Stimulated activated CD8-positive, alpha-beta memory T cell treated with anti-CD3 and anti-CD28 coated beads, Interleukin-4, amount 100 ng/mL, for 48 hours (primary cell): Measurements from ENCODE around the gene ZP1.

ENCODE experiments used
- DNase-seq: peaks from one replicate; pipeline ENCODE4 v3.0.0-alpha.2; 2020

The ZP1 gene

DNA sequence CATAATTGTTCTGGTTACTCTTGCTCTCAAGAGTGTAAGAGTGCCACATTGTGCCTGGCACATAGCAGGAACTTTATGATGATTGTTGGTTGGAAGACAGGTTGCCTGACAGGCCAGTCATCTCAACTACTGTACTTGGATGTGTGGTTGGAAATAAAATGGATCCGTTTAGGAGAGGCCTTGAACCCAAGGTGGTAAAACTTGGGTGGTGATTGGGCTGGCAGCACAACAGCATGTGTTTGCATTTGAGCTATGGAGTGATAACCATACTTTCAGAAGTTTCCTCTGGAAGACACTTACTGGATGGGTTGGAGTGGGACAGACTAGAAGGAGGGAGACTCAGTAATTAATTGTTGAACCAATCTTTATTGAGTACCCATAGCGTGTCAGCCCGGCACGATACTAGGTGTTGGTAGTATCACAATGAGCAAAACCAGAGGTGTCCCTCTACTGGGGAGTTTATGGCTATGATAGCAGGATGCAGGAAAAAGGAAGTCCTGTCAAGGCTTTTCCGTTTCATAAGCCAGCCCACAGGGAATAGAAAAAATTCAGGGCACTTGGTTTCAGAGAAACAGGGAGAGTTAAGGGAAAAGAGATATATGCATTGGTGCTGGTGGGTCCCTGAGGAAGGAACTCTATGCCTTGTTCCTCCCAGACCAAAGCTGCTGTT lies 43.5 kb downstream of the ZP1 start:
- DNase-seq, result no peak

DNA sequence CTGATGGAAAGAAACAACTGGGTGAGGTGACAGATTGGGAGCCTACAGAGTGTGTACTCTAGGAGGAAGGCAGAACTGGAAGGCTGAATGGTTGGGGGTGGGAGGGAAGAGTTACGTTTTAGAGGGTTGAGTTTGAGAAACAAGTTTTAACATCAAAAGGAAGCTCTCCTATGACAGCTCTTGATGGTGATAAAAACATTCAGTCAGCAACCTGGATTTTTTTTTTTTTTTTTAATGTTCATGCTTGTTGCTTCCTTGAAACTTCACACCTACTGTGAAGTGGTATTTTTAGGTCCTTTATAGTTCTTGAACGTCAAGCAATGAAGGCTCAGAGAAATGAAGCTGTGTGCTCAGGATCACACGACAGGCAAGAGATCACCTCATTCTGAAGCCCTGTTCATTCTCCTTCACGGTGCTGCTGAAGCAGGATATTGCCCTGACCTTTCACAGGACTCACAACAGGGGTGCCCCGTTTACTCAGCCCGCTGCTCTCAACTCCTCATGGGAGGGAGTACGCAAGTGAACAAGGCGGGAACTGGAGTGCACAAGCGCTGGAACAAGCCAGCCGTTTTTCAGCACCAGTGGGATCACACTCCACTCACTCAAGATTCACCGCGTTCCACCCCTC lies 45.0 kb downstream of the ZP1 start:
- peak; percentile 35 for DNase-seq

DNA sequence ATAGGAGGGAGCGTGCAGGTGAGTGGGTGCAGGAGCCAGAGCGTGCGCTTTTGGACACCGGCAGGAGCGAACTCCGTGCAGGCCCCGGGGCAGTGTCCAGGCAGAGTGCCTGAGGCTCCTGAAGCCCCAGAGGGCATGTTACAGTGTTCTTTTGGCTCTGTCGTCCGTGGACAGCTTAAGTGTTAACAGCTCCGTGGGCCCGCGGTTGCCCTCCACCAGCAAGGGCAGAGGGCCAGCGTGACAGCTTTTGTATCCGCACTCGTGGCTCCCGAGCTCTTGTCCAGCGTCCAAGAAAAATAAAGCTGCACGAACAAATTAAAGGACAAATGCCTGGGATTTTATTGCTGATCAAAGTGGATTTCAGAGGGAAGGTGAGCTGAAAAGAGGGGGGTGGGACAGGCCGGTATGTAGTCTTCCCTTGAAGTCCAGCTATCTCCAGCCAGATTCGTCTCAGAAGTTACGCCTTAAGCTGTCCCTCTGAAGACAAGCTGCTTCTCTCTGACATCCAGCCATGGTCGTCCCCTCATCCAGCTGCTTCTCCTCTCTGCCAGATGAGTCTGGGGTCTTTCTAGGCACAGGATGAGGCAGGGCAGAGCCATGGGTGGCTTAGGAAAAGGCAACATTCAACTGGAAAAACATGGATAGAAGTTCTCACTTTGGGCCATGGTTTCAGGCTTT lies 45.6 kb downstream of the ZP1 start:
- DNase-seq, result no peak

DNA sequence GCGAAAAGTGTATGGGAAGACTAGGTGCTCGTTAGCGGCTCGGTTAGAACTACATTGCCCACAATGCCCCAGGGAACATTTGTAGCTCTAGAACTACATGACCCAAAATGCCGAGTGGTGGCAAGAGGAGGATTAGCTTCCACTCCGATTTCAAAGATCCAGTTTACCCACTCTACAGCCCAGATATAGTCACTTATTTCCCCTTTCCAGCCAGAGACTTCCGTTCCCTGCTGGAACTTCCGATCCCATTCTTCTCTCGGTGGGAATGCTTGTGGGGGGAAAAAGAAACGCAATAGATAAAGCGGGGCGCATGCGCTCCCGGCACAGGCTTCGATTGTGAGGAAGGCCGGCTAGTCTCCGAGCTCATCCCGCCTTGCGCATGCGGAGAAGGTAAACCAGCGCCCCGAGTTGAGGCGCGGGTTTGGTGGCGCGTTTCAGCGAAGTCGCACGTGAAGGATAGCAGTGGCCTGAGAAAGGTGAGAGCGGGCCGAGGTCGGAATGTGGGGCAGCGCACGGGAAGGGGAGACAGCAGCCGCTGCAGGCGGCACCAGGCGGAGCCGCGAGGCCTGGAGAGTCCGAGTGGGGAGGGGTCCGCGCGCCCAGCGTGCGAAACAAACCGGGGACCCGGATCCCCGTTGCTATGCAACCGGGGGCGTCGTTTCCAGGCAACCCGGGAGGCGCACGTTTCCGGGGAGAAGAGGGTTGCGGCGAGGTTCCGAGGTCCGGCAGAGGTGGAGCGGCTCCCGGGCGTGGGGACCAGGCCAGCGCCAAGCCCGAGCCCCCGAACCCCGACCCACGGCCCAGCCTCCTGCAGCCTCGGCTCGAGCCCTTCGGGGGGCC lies 46.7 kb downstream of the ZP1 start, which contains the start of gene TMEM109:
TSS of gene TMEM109 (plus strand) at position 366 of the 840 bp plus-strand sequence. CDS start 5,536 bp downstream, outside the sequence.
- peak; percentile 90 for DNase-seq

DNA sequence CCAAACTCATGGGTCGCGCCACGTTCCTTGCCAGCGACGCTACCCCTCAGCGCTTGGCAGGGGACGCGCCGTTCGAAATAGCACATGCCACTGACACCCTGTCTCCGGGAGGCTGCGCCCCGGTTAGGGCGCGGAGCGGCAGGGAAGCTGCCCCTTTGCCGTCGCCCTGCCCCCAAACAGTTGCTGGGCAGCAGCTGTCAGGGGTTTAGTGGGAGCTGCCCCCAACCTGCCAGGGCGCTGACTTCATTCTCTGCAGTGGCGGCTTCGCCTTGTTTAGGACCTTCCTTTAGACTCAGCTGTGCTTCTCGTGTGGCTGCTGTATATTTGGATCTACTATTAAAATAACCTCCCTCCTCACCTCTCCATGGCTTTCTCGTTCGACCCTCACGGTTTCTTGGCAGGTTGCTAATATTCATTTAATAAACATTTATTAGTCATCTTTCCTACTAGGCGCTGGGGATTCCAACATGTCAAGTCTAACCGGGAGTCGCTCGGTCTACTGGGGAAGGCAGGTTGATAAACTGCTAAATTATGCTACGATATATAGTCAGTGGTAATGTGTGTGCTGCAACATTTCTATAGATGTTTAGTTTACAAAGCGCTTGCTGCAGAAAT lies 47.4 kb downstream of the ZP1 start:
- peak; percentile 56 for DNase-seq

DNA sequence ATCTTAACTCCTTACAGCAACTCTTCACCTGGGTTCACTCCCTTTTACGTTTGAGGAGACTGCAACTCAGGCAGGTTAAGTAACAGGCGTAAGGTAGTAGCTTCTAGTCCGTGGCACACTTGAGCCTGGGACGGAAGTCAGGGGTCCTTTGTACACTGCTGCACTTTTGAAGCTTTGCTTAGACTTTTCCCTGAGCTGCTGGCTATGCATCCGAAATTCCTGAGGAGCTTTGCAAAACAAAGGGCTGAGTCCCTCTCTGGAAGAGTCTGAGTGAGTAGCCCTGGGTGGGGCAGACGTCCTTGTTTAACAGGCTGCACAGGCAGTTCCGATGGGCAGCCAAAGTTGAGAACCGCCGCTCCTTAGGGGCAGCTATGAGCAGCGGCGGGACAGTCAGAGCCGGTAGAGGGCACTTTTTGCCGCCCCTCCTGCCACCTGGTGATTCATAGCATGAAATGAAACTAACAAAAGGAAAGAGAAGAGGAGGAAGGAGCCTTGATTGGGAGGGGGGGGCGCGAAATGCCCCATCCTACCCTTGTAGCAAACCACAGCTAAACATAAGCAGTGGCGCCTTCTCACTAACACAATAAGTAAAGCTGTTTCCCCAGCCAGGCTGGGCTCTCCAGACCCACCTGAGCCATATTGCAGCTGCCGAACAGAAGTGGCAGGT lies 48.0 kb downstream of the ZP1 start:
- DNase-seq, result peak; percentile 78

GRCh38 chr11:60916669-60917206 lies 49.4 kb downstream of the ZP1 start:
- no peak for DNase-seq

DNA sequence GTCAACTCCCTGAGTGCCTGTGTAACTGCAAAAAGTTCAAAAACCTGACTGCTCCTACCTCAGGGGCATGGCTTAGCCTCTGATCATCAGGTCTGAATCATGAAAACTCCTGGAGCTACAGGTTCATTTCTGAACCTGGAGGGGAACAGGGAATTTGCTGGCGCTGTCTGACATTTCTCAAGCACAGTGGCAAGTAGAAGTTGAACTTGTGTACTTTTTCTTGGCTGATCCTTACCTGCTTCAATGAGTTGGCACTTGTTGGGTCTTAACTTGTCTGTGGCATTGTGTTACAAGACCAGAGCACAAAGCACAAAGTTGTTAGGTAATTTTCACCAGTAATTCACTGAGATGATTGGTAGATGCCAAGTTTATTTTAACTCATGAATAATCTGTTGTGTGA lies 49.9 kb downstream of the ZP1 start:
- no peak for DNase-seq

- no peak for DNase-seq
These were observed 51.1 kb downstream of the ZP1 start for GRCh38 chr11:60918251-60918938.

- DNase-seq, result no peak
These were observed 51.6 kb downstream of the ZP1 start for GRCh38 chr11:60918939-60919265.

DNA sequence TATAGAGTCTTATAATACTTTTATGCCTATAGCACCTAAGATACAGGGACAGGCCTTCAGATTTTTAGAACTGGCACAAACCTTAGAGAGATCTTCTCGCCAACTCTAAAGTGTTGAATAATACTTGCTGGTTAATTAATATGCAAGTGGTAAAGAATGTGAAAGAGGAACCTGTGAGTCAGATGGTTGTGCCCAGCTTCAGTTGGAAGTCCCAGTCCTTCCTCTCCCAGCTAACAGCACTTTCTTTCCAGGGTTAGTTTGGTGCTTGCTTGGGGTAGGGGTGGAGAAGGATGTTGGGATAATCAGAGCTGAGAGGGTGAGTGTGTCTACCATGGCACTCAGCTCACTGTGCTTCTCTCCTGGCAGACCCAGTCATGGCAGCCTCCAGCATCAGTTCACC lies 52.0 kb downstream of the ZP1 start:
- no peak for DNase-seq

GRCh38 chr11:60919956-60920355 lies 52.6 kb downstream of the ZP1 start:
- DNase-seq, result no peak

GRCh38 chr11:60921259-60921658 lies 53.9 kb downstream of the ZP1 start:
- no peak for DNase-seq

DNA sequence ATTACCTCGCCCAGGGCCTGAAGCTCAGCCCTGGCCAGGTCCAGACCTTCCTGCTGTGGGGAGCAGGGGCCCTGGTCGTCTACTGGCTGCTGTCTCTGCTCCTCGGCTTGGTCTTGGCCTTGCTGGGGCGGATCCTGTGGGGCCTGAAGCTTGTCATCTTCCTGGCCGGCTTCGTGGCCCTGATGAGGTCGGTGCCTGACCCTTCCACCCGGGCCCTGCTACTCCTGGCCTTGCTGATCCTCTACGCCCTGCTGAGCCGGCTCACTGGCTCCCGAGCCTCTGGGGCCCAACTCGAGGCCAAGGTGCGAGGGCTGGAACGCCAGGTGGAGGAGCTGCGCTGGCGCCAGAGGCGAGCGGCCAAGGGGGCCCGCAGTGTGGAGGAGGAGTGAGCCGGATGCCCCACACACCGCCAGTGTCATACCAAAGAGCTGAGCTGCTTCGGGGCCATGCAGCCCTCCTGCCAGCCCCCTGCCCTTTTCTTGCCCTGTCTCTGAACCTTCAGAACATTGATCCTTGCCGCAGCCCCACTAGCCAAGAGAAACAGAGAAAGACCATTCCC lies 54.5 kb downstream of the ZP1 start:
- no peak for DNase-seq

DNA sequence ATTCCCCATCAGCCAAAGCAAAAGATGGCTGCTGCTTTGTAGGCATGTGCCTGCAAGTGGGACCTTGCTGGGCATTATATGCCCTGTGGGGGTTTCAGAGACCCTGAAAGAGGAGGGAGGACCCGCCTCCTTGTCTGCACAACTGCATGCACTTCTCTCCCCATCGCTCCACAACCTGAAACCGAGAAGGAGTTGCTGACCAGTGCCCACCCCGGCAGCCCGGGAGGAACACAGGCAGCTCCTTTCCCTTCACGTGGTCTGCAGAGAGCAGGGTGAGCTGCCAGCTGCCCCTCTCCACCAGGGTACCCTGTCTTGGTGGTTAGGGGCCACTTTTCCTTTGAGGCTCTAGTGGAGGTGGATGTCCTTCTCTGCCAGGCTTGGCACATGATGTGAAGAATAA lies 55.6 kb downstream of the ZP1 start:
- no peak for DNase-seq

GRCh38 chr11:60923326-60923725 lies 56.0 kb downstream of the ZP1 start:
- no peak for DNase-seq

DNA sequence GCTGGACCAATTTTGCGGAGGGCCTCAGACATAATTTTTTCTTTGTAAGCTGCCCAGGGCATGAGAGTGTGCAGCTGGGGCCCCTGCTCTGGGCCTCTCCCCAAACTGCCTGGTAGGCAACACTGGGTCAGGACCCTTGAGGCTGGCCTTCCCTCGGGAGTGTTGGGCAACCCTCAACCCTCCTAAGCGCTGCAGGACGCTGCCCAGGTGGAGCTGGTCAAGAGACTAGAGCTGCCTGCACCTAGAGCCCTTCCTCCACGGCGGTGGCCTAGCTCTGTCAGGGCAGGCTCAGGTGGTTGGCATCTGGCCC lies 56.4 kb downstream of the ZP1 start:
- DNase-seq, result no peak

DNA sequence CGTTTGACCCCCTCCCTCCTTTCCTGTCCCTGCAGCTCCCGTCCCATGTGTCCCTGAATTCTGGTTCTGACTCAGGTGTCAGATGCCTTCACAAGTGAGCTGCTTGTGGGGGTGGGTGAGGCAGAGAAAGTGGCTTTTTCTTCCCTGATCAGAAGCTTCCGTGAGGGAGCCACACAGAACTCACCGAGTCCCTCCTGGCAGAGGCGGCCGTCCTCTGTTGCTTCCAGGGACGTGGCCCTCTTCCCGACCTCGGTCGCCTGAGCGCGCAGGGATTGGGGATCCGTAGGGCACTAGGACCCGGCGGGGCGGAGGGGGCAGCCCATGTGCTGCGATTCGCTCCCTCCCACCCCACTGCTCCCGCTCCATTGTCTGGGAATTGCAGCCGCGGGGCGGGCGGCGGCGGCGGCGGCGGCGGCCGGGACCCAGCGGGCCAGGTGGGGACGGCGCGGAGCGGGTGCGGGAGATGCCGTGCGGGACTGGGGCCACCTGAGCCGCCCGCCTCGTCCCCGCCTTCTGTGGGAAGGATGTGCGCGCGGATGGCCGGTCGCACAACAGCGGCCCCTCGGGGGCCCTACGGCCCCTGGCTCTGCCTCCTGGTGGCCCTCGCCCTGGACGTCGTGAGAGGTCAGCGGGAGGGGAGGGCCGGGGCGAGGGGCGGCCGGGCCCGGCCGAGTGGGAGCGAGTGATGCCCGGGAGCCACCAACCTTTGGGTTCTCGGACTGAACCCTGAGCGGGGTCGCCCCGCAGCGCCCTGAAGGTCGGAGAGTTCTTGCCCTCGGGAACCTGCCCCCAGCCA lies 57.0 kb downstream of the ZP1 start, which contains the start of gene TMEM132A:
TSS of gene TMEM132A (plus strand) at position 351 of the 796 bp plus-strand sequence. CDS start at position 525, 174 bp downstream.
- peak; percentile 46 for DNase-seq
